Caco-2 (cell line): ENCODE results near the gene GRK6. TPM values are rescaled to one million over a fixed set of nuclear protein-coding genes. Genes with fewer than 3 reads are reported as not detected.
A peak's percentile ranks its signal among the peaks of the same experiment; 100 is the strongest.

Source experiments
- BruUV-seq: library from RNA; stranded (reverse); fragments of 400-500 nt; replicated peaks from 2 replicates; lab custom pipeline; 2021; lab: Mats Ljungman, UMichigan
- CTCF ChIA-PET: fragments of 300-600 bp; sonication (Branson Sonifier 250); formaldehyde crosslinking; loops from one replicate; lab custom pipeline; 2022; ENCODE audit warnings: antibody characterized with exemption; lab: Charles Lee
- POLR2A ChIA-PET: fragments of 300-600 bp; sonication (Branson Sonifier 250); formaldehyde crosslinking; loops from one replicate; lab custom pipeline; 2022; ENCODE audit warnings: antibody characterized with exemption; lab: Charles Lee
- DNase-seq, 2 experiments: peaks; one replicate each; pipeline versions ENCODE4 v3.0.0 to v3.0.0-alpha.2; 2020 to 2022
- H3K27me3 ChIP-seq: replicated peaks from 2 replicates; pipeline ENCODE4 v1.6.0; 2011; ENCODE audit warnings: low read length; ENCODE audit not compliant: control insufficient read depth, insufficient read depth
- H3K36me3 ChIP-seq: 2 replicates; pipeline ENCODE4 v1.5.1; 2011; ENCODE audit warnings: low read length; ENCODE audit not compliant: control insufficient read depth, insufficient read depth
- H3K4me1 ChIP-seq: fragments of 250-450 bp; sonication (Bioruptor Pico); 2 replicates; pipeline ENCODE4 v1.5.1; 2020; ENCODE audit warnings: mild to moderate bottlenecking
- H3K4me3 ChIP-seq: 2 replicates; pipeline ENCODE4 v1.5.1; 2011; ENCODE audit warnings: low read depth, mild to moderate bottlenecking, control low read depth, low read length
- H3K9me3 ChIP-seq: fragments of 250-450 bp; sonication (Bioruptor Pico); 2 replicates; pipeline ENCODE4 v1.5.1; 2020; ENCODE audit warnings: mild to moderate bottlenecking, moderate library complexity
- H3K27ac Mint-ChIP-seq: one replicate; pipeline ENCODE4 v1.8.0; 2022; ENCODE audit warnings: mixed read lengths; ENCODE audit not compliant: unreplicated experiment
- H3K27me3 Mint-ChIP-seq: one replicate; pipeline ENCODE4 v1.8.0; 2022; ENCODE audit warnings: mixed read lengths; ENCODE audit not compliant: insufficient read depth, unreplicated experiment
- H3K36me3 Mint-ChIP-seq: one replicate; pipeline ENCODE4 v1.8.0; 2022; ENCODE audit warnings: mild to moderate bottlenecking, mixed read lengths; ENCODE audit not compliant: insufficient read depth, unreplicated experiment
- H3K4me1 Mint-ChIP-seq: one replicate; pipeline ENCODE4 v1.8.0; 2022; ENCODE audit warnings: low read depth, mixed read lengths; ENCODE audit not compliant: unreplicated experiment
- H3K4me3 Mint-ChIP-seq: one replicate; pipeline ENCODE4 v1.8.0; 2022; ENCODE audit warnings: mild to moderate bottlenecking, moderate library complexity, mixed read lengths; ENCODE audit not compliant: unreplicated experiment
- H3K9me3 Mint-ChIP-seq: one replicate; pipeline ENCODE4 v1.8.0; 2022; ENCODE audit warnings: mixed read lengths; ENCODE audit not compliant: unreplicated experiment
- CTCF ChIP-seq, 2 experiments: fragments of 200-600 bp in 1 of 2; IDR thresholded peaks; 1 replicate in 1 of 2; 2 replicates in 1 of 2; pipeline versions ENCODE4 v1.5.1 to v1.8.0; 2011 to 2022; ENCODE audit warnings: antibody characterized with exemption in 1 of 2, control low read depth in 1 of 2, inconsistent platforms in 1 of 2, low read depth in 1 of 2, low read length in 1 of 2, mild to moderate bottlenecking in 1 of 2, moderate library complexity in 1 of 2; ENCODE audit not compliant: insufficient read depth in 1 of 2, severe bottlenecking in 1 of 2, unreplicated experiment in 1 of 2
- intact Hi-C: fragments of 100-400 bp; cut with micrococcal nuclease; formaldehyde crosslinking; loops from one replicate; pipeline ENCODE4 v1.10.0; 2022; ENCODE audit not compliant: unreplicated experiment
- total RNA-seq: library from RNA; stranded (reverse); gene quantifications from 2 replicates; pipeline ENCODE4 v1.2.3, GENCODE V29; 2022

GRK6 gene
- total RNA-seq, 1 experiment from 2014 or later = 71.9 TPM

- intact Hi-C loops = no loop called here
Measured at GRCh38 chr5:177459819-177460628, 33.5 kb downstream of the GRK6 start.

GRCh38 chr5:177462021-177462670 is 35.7 kb downstream of the GRK6 start:
- Mint-ChIP-seq H3K4me3 (no peak overlapping the region), H3K36me3 (peaks cover 90% of the 10 kb centered on the region), H3K9me3 (no peaks in the 10 kb centered on the region), H3K4me1 (peaks cover 6% of the 10 kb centered on the region), H3K27me3 (no peaks in the 10 kb centered on the region), H3K27ac (peak overlapping the region; percentile 63)
- Histone ChIP-seq H3K27me3 (no peaks in the 10 kb centered on the region), H3K4me3 (no peak overlapping the region), H3K9me3 (no peaks in the 10 kb centered on the region), H3K36me3 (peaks cover 7% of the 10 kb centered on the region), H3K4me1 (no peaks in the 10 kb centered on the region)
- TF ChIP-seq CTCF (IDR thresholded peaks at IDR 0.05; ENCODE audit: insufficient read depth in 1 of 2, low read depth in 1 of 2, low read length in 1 of 2, severe bottlenecking in 1 of 2, unreplicated experiment in 1 of 2) = no peak
- BruUV-seq = no TSS peak
- intact Hi-C loops = no loop called here
- DNase-seq = no peak
- ChIA-PET POLR2A (no interaction called here), CTCF (no interaction called here)

More at GRCh38 chr5:177459819-177460628, 33.5 kb downstream of the GRK6 start:
- CTCF ChIA-PET = interaction anchor here (0.9 kb wide), 1 partner anchor 56 kb away, joined by 3 read pairs; no protein-coding TSS in a partner anchor
- Histone ChIP-seq H3K36me3 (peaks cover 1% of the 10 kb centered on the region), H3K4me1 (no peaks in the 10 kb centered on the region), H3K9me3 (no peaks in the 10 kb centered on the region), H3K4me3 (no peak overlapping the region), H3K27me3 (no peaks in the 10 kb centered on the region)
- peaks cover 90% of the 10 kb centered on the region for H3K36me3 Mint-ChIP-seq
- DNase-seq = no peak
- POLR2A ChIA-PET = no interaction called here
- no peaks in the 10 kb centered on the region for H3K27me3 Mint-ChIP-seq
- no peaks in the 10 kb centered on the region for H3K9me3 Mint-ChIP-seq
- H3K4me1 Mint-ChIP-seq = peaks cover 6% of the 10 kb centered on the region
- no TSS peak for BruUV-seq
- H3K27ac Mint-ChIP-seq = peak overlapping the region; percentile 67
- TF ChIP-seq CTCF (IDR thresholded peaks at IDR 0.05; ENCODE audit: insufficient read depth in 1 of 2, low read depth in 1 of 2, low read length in 1 of 2, severe bottlenecking in 1 of 2, unreplicated experiment in 1 of 2) = no peak
- H3K4me3 Mint-ChIP-seq = no peak overlapping the region

- peaks cover 18% of the 10 kb centered on the region for H3K4me1 ChIP-seq
- no peak for TF ChIP-seq CTCF (IDR thresholded peaks at IDR 0.05; ENCODE audit: insufficient read depth in 1 of 2, low read depth in 1 of 2, low read length in 1 of 2, severe bottlenecking in 1 of 2, unreplicated experiment in 1 of 2)
Measured at GRCh38 chr5:177465044-177465443, 38.6 kb downstream of the GRK6 start.

More at GRCh38 chr5:177465044-177465443, 38.6 kb downstream of the GRK6 start:
- no peak overlapping the region for H3K4me3 ChIP-seq
- H3K4me3 Mint-ChIP-seq = no peak overlapping the region
- H3K27ac Mint-ChIP-seq = no peak overlapping the region
- ChIA-PET POLR2A (no interaction called here), CTCF (no interaction called here)
- H3K9me3 Mint-ChIP-seq = no peaks in the 10 kb centered on the region
- H3K27me3 Mint-ChIP-seq = no peaks in the 10 kb centered on the region
- BruUV-seq = no TSS peak
- H3K36me3 Mint-ChIP-seq = peaks cover 93% of the 10 kb centered on the region
- no peaks in the 10 kb centered on the region for H3K9me3 ChIP-seq
- no peak for DNase-seq
- peaks cover 23% of the 10 kb centered on the region for H3K4me1 Mint-ChIP-seq
- H3K36me3 ChIP-seq = peaks cover 9% of the 10 kb centered on the region
- intact Hi-C loops = no loop called here
- H3K27me3 ChIP-seq = no peaks in the 10 kb centered on the region
